ENCODE data around the gene HNRNPCL4.
"Not testable (repeated sequence)": the region's sequence is repeated elsewhere in the genome, so short reads cannot be mapped to it uniquely, and the experiment has no call there.

The HNRNPCL4 gene

DNA sequence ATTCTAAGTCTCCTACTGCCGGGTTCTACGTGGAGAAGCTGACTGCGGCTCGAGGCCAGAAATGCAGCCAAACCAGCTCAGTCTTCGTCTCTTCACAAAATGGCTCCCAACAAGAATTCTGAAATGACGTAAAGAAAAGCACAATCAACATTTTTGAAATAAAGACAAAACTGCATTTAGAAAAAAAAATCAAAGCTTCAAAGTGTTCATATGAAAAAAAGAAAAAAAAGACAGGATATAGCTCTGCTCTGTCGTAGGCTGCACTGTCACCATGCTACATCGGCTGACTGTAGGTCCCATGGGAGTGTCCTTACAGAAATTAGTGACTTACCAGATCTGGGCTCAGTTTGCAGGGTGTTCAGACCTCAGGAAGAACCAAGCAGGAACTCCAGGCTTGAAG is at the start of gene HNRNPCL4:
HNRNPCL4 (minus strand) TSS at position 101 of the 400 bp plus-strand sequence. CDS start 164 bp downstream, outside the sequence.
- H3K27ac Mint-ChIP-seq; H3K9me3 Mint-ChIP-seq; H3K27me3 Mint-ChIP-seq; H3K4me1 Mint-ChIP-seq (ENCODE audit: low read depth); H3K36me3 Mint-ChIP-seq (ENCODE audit: low read depth); H3K4me3 Mint-ChIP-seq: not testable (repeated sequence)

DNA sequence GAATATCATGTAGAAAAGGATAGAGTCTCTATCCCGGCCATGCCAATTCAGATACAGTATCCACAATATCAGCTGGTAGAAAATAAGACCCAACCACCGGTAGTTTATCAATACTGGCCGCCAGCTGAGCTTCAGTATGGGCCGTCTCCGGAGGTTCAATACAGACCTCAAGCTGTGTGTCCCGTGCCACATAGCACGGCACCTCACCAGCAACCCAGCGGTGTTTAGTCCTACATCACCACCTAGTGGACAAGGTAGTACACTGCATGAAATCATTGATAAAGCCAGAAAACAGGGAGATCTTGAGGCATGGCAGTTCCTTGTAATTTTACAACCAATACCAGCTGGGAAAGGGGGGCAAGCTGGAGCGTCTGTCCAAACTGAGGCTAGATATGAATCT is 43.3 kb upstream of the HNRNPCL4 start:
- not testable (repeated sequence) for H3K9me3 Mint-ChIP-seq; H3K27me3 Mint-ChIP-seq; H3K36me3 Mint-ChIP-seq (ENCODE audit: low read depth); H3K4me3 Mint-ChIP-seq; H3K4me1 Mint-ChIP-seq (ENCODE audit: low read depth); H3K27ac Mint-ChIP-seq

DNA sequence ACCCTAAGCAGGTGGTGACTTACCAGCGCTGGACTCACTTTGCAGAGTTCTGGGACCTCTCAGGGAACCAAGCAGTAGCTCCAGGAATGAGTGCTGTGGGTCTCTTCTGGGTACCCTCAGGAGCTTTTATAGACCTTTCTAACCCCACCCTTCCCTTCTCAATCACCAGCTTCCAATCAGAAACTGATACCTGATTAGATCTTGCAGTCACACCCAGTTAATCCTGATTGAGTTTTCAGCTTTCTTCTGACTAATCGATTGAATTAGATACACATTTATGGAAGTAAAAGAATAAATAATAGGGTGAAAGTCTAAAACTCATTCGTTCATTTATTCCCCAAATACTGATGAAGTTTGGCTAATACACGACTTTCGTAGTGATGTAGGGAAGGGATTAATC is 35.9 kb upstream of the HNRNPCL4 start, which contains the start of gene PRAMEF13:
PRAMEF13 (minus strand) TSS at position 101 of the 400 bp plus-strand sequence. CDS start 1,820 bp downstream, outside the sequence.
- not testable (repeated sequence) for H3K27ac Mint-ChIP-seq; H3K9me3 Mint-ChIP-seq; H3K27me3 Mint-ChIP-seq; H3K36me3 Mint-ChIP-seq (ENCODE audit: low read depth); H3K4me3 Mint-ChIP-seq; H3K4me1 Mint-ChIP-seq (ENCODE audit: low read depth)

DNA sequence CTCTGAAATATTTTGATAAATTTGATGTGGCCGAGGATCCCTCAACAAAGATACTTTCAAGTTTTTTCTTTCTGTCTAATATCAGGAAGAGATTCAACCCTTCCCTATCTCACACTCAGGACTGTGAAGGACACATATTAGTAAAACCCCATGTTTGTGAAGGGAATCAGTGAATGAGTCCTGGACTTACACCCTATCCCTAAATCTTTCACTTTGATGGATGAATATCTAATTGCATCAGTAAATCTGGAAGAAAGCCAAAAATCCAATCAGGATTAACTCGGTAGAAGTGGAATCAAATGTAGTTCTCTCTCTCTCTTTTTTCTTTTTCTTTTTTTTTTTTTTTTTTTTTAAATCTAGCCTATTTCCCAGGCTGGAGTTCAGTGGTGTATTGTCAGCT is 6.1 kb upstream of the HNRNPCL4 start, which contains the start of gene PRAMEF9:
PRAMEF9 (plus strand) TSS at position 301 of the 400 bp plus-strand sequence. CDS start 3,433 bp downstream, outside the sequence.
- not testable (repeated sequence) for H3K4me1 Mint-ChIP-seq (ENCODE audit: low read depth); H3K27me3 Mint-ChIP-seq; H3K27ac Mint-ChIP-seq; H3K36me3 Mint-ChIP-seq (ENCODE audit: low read depth); H3K4me3 Mint-ChIP-seq; H3K9me3 Mint-ChIP-seq

DNA sequence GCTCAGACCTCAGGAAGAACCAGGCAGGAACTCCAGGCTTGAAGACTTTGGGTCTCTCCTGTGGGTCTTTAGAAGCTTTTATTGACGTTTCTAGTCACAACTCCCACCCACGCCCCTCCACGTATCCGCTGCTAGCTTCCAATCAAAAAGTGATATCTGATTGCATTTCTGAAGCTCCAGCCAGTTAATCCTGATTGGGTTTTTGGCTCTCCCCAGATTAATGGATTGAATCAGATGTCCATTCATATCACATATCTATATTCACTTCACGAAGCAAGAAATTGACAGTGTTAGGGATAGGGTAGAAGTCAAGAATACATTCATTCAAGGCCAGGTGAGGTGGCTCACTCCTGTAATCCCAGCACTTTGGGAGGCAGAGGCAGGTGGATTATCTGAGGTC is 9.5 kb downstream of the HNRNPCL4 start, which contains the start of gene PRAMEF26:
PRAMEF26 (minus strand) TSS at position 101 of the 400 bp plus-strand sequence. CDS start 2,914 bp downstream, outside the sequence.
- not testable (repeated sequence) for H3K9me3 Mint-ChIP-seq; H3K27me3 Mint-ChIP-seq; H3K36me3 Mint-ChIP-seq (ENCODE audit: low read depth); H3K4me3 Mint-ChIP-seq; H3K27ac Mint-ChIP-seq; H3K4me1 Mint-ChIP-seq (ENCODE audit: low read depth)

DNA sequence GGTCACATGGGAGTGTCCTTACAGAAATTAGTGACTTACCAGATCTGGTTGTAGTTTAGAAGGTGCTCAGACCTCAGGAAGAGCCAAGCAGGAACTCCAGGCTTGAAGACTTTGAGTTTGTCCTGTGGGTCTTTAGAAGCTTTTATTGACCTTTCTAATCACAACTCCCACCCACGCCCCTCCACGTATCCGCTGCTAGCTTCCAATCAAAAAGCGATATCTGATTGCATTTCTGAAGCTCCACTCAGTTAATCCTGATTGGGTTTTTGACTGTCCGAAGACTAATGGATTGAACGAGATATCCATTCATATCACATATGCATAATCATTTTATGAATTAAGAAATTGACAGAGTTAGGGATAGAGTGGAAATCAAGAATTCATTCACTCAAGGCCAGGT is 48.7 kb downstream of the HNRNPCL4 start, which contains the start of gene HNRNPCL2:
HNRNPCL2 (minus strand) TSS at position 101 of the 400 bp plus-strand sequence. CDS start 454 bp downstream, outside the sequence.
- not testable (repeated sequence) for H3K9me3 Mint-ChIP-seq; H3K36me3 Mint-ChIP-seq (ENCODE audit: low read depth); H3K27ac Mint-ChIP-seq; H3K4me1 Mint-ChIP-seq (ENCODE audit: low read depth); H3K4me3 Mint-ChIP-seq
- H3K27me3 Mint-ChIP-seq = peaks cover 12% of the 10 kb centered on the region
